GM12874 (cell line): Measurements from ENCODE around the gene LAPTM4A.

Experiments used
- CTCF ChIP-seq: IDR thresholded peaks from 2 replicates; pipeline ENCODE4 v1.5.1; 2011; ENCODE audit warnings: low read depth, mild to moderate bottlenecking, control low read depth, low read length, moderate library complexity; ENCODE audit not compliant: insufficient read depth

Gene LAPTM4A

GRCh38 chr2:20021405-20022009, 29.9 kb downstream of the LAPTM4A start:
- no peak for TF ChIP-seq CTCF

- no peak for TF ChIP-seq CTCF
Observed at GRCh38 chr2:20019747-20020146, 31.7 kb downstream of the LAPTM4A start.

- TF ChIP-seq CTCF, result no peak
Observed at GRCh38 chr2:20018601-20019152, 32.8 kb downstream of the LAPTM4A start.

- no peak for TF ChIP-seq CTCF
Observed at GRCh38 chr2:20016346-20016745, 35.1 kb downstream of the LAPTM4A start.

- peak; percentile 32; the same call in 1 of the 2 replicates for TF ChIP-seq CTCF
Observed at GRCh38 chr2:20015482-20016083, 35.8 kb downstream of the LAPTM4A start.

GRCh38 chr2:20013126-20013849, 38.1 kb downstream of the LAPTM4A start:
- no peak for TF ChIP-seq CTCF
